ENCODE results near the gene PARP4.
"Not testable (repeated sequence)": the region's sequence is repeated elsewhere in the genome, so short reads cannot be mapped to it uniquely, and the experiment has no call there.

PARP4 gene

DNA sequence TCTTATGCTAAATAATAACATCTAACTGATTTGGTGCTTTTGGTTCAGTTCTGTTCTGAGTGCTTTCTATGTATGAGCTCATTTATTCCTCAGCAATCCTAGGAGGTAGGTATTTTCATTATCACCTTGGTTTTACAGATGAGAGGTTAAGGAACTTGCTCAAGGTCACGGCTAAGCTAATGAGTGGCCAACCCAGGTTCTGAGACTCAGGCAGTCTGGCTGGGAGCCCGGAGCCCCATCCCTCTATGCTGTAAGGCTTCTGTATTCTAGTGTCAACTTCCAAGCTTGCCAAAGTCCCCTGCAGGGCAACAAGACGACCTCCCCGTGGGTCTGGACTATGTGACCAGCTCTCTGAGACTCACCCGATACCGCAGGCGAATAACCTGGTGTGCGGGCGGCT, 60.5 kb downstream of the PARP4 start:
- DNase-seq (ENCODE audit: low read depth in 2 of 2): no peak

DNA sequence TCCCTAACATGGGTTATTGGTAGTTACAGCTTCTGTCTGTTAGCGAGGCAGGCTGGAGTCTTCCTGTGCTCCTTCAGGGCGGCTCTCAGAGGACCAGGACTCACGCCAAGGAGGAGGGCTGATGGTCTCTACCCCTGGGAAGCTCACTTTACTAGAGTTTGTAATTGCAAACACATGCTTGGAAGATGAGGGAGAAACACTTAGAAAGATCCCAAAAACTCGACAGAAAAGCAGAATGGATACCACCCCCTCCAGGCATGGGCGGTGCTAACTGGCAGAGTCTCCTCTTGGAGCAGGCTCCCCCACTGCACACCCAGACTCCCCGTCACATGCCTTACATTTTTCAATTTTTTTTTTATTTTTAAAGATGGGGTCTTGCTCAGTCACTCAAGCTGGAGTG, 62.0 kb downstream of the PARP4 start:
- no peak for DNase-seq (ENCODE audit: low read depth in 2 of 2)

GRCh38 chr13:24444851-24445250, 67.7 kb downstream of the PARP4 start:
- DNase-seq (ENCODE audit: low read depth in 2 of 2): not testable (repeated sequence)

- no peak for DNase-seq (ENCODE audit: low read depth in 2 of 2)
Measured at GRCh38 chr13:24443366-24443765, 69.2 kb downstream of the PARP4 start.

- DNase-seq (ENCODE audit: low read depth in 2 of 2): not testable (repeated sequence)
Measured at GRCh38 chr13:24426045-24426444, 86.5 kb downstream of the PARP4 start.

DNA sequence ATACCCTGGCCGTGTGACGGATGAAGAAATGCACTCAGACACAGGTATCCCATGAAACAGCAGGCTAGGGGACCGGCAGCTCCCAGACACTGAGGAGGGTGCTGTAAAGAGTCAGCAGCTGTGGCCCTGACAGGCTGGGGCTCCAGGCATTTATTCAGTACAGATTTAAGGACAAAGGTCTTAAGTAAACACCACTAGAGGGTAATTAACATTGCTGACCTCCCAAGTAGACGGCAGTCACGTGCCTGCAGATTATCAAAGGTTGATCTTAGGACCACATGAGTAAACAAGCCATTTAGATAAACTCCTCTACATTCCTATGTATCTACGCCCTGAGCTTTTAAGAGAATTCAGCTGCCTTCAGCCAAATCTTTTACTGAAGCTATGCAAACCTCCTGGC, 92.9 kb downstream of the PARP4 start:
- not testable (repeated sequence) for DNase-seq (ENCODE audit: low read depth in 2 of 2)

- no peak for DNase-seq (ENCODE audit: low read depth in 2 of 2)
Measured at GRCh38 chr13:24407844-24408243, 104.7 kb downstream of the PARP4 start.

DNA sequence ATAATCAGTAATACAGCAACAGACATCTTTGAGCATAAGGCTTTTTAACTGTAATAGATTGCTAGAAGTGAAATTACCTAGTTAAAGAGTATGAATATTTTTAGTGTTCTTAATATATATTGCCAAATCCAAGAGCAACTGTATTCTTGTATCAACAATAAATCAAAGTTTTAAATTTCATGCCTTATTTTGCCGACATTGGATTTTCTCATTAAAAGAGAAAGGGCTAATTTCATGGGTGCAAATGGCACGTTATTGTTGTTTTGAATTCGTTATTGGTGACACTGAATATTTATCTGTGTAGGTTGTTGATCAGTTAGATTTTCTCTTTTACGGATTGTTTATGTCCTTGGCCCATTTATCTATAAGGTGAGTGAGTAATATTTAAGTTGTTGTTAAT, 106.1 kb downstream of the PARP4 start:
- DNase-seq (ENCODE audit: low read depth in 2 of 2): no peak

DNA sequence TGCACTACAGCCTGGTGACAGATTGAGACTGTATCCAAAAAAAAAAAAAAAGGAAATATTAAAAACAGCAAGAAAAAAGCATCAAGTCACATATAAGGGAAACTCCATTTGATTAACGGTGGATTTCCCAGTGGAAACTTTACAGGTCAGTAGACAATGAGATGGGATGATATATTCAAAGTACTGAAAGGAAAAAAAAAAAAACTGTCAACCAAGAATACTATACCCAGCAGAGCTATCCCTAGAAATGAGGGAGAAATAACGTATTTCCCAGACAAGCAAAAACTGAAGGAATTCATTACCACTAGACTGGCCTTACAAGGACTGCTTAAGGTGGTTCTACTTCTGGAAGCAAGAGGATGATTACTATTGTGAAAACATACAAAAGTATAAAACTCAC, 115.8 kb downstream of the PARP4 start:
- DNase-seq (ENCODE audit: low read depth in 2 of 2): no peak

- DNase-seq (ENCODE audit: low read depth in 2 of 2): no peak
Measured at GRCh38 chr13:24392972-24393371, 119.6 kb downstream of the PARP4 start.

DNA sequence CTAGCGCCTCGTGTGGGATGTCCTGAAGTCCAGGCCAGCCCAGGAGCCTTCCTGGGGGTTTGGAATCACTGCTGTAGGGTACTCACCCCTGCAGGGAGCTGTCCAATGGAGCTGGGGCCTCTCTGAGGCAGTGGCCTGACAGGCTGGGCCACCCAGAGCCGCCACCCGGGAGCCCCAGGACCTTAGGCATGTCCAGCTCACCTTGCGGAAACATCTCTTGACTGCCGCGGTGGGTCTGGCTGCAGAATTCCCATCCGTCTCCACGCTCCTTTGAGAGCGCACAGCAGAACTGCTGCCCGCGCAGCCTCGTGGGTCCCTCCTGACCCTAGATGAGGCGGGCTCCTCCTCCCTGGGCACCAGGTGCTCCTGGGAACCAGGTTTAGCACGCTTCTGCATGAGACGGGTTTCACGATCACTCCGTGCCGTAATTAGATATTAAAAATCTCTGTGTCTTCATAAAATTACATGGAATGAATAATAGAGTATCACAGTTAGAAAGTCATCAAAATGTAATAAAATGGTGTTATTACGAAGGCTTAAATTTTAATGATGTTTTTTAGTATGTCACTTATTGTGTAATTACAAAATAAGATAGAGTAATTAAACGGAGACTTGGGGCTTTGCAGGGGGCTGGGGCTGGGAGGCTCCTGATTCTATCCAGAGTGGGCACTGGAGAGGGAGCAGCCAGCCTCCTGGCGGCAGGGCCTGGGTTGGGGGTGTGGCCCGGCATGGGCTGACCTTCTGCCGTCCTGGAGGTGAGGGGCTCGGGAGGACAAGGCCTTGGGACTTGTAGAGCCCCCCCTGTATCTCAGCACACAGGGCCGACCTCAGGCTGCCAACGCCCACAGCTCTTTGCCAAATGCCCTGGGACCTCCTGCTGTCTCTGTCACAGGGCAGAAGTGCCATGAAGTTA, 120.6 kb downstream of the PARP4 start:
- not testable (repeated sequence) for DNase-seq (ENCODE audit: low read depth in 2 of 2)

DNA sequence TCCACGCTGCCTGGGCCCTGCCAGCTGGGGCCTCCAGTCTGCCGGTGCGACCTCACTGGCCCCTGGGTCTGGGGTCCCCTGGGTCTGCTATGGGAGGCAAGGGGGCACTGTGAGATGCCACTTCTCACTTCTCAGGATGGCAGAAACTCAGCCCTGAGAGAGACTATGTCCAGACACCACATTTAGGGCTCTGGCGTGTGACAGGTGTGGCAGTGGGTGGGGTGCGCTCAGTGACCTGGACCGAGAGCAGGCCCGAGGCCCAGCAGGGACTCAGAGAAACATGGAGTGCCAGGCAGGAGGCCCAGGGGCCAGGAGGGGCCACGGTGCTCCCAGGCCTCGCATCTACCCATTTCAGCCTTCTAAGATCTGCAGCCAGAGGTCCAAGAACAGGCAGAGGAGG, 121.8 kb downstream of the PARP4 start:
- not testable (repeated sequence) for DNase-seq (ENCODE audit: low read depth in 2 of 2)

GRCh38 chr13:24389506-24389905, 123.1 kb downstream of the PARP4 start:
- no peak for DNase-seq (ENCODE audit: low read depth in 2 of 2)

DNA sequence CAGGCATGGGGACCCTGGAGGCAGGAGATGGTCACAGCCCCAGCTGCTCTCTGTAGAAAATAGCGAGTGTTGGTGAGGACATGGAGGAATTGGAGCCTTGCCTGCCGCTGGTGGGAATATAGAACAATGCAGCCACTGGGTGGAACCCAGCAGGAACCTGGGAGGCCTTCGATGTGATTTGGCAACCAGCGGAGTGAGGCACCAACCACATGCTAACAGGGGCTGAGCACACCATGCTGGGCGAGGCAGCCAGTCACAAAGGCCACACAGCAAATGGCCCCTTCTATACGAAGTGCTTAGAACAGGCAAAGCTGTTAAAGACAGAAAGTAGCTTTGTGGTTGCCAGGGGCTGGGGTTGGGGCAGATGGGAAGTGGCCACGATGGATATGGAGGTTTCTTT, 123.8 kb downstream of the PARP4 start:
- not testable (repeated sequence) for DNase-seq (ENCODE audit: low read depth in 2 of 2)

GRCh38 chr13:24386816-24387708, 125.5 kb downstream of the PARP4 start:
- DNase-seq (ENCODE audit: low read depth in 2 of 2): no peak

DNA sequence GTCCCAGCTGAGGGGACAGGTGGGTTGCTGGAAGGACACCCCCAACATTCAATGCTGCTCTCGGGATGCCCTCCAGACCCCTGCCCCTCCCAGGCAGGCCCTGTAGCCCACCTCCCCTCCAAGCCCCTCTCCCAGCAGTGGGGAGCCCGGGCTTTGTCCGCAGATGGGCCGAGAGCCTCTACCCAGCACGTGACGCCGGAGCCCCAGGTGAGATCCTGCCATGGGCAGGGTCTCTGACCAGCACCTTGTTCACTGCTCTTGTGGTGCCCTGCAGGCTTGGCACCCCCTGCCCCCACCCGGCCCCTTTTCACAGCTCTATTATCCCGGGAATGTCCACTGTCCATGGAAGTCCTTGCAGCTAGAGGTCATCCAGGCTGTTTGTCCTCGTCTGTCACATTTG, 126.7 kb downstream of the PARP4 start:
- no peak for DNase-seq (ENCODE audit: low read depth in 2 of 2)

DNA sequence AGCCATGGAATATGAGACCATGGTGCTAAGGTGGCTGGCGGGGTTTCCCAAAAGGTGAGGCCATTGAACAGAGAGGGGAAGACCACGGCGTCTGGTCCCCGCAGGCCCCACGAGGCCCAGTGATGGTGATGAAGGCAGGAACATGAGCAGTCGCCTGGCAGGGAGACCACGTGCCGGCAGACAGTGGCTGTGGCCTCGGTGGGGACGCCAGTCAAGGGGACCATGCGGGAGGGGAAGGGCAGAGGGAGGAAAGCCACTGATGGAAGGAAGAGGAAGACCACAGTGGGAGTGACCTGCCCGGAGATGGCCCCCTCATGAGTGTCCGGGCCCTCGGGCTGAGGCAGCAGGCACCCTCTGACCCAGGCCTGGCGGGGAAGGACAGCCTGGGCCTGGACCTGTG, 127.6 kb downstream of the PARP4 start:
- DNase-seq (ENCODE audit: low read depth in 2 of 2): not testable (repeated sequence)

DNA sequence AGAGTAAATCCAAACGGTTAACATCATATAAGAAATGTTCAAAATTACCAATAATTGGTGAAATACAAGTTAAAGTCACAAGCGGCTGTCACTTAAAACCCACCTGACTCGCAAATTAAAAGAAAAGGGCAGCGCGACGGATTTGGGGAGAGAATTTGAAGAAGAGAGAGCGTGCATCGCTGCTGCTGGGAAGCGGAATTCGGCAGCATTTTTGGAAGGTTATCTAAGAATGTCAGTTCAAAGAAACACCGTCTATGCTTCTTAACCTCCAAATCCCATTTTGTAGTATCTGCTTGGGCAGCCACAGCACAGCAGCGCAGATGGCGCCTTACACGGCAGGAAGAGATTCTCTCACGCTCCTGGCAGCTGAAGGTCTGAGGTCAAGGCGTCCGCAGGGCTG, 128.5 kb downstream of the PARP4 start:
- not testable (repeated sequence) for DNase-seq (ENCODE audit: low read depth in 2 of 2)

- DNase-seq (ENCODE audit: low read depth in 2 of 2): no peak
Measured at GRCh38 chr13:24381541-24382265, 130.9 kb downstream of the PARP4 start.

GRCh38 chr13:24380881-24381280, 131.7 kb downstream of the PARP4 start:
- not testable (repeated sequence) for DNase-seq (ENCODE audit: low read depth in 2 of 2)

GRCh38 chr13:24380227-24380626, 132.4 kb downstream of the PARP4 start:
- DNase-seq (ENCODE audit: low read depth in 2 of 2): not testable (repeated sequence)

DNA sequence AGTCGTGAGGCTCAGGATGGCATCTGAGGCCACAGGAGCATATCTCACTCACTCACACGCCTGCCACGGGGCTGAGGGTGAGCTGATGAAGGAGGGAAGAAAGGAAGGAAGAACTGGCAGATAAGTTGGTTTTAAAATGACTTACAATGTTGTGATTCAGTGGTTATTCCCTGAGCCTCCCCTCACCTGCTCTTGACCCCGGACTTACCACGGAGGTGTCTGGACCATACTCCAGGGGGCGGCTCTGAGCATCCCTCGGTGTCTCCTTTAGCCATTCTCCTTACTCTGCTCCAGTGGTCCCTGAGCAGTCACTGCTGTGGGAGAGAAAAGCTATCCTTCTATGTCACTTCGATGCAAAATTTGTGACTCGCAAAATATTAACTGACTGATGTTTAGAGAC, 141.3 kb downstream of the PARP4 start:
- not testable (repeated sequence) for DNase-seq (ENCODE audit: low read depth in 2 of 2)
